Kidney (tissue), 14 donors: ENCODE measurements around the gene KANK4. TPM values are rescaled to one million over a fixed set of nuclear protein-coding genes. Genes with fewer than 3 reads are reported as not detected.

Source experiments
- DNase-seq, 5 donors: peaks; one replicate each; pipeline ENCODE4 v3.0.0-alpha.2; 2013 to 2020
- FAIRE-seq: peaks from 2 replicates; lab custom pipeline; 2012; peaks lifted over from hg19 to GRCh38; lab: Jason Lieb, UNC
- H3K27ac ChIP-seq, 2 donors: one replicate each; pipeline ENCODE4 v1.7.0; 2013; ENCODE audit warnings: low read depth in 2 of 2, low read length in 2 of 2, inconsistent platforms in 1 of 2
- H3K27me3 ChIP-seq: one replicate; pipeline ENCODE4 v1.7.1; 2013; ENCODE audit warnings: low read length, inconsistent platforms; ENCODE audit not compliant: control insufficient read depth, insufficient read depth
- H3K36me3 ChIP-seq, 3 donors: one replicate each; pipeline versions ENCODE4 v1.7.0 to v1.7.1; 2013; ENCODE audit warnings: low read length in 3 of 3, control low read depth in 1 of 3, inconsistent platforms in 1 of 3; ENCODE audit not compliant: insufficient read depth in 3 of 3, control insufficient read depth in 2 of 3
- H3K4me1 ChIP-seq, 3 donors: one replicate each; pipeline versions ENCODE4 v1.7.0 to v1.7.1; 2013; ENCODE audit warnings: low read length in 3 of 3, inconsistent platforms in 1 of 3, low read depth in 1 of 3; ENCODE audit not compliant: control insufficient read depth in 2 of 3, insufficient read depth in 2 of 3
- H3K4me3 ChIP-seq, 3 donors: one replicate each; pipeline versions ENCODE4 v1.7.0 to v1.8.1; 2013; ENCODE audit warnings: low read length in 3 of 3, control low read depth in 1 of 3, inconsistent platforms in 1 of 3
- H3K9ac ChIP-seq, 3 donors: one replicate each; pipeline versions ENCODE4 v1.7.0 to v1.7.1; 2013; ENCODE audit warnings: low read length in 3 of 3, control low read depth in 1 of 3, inconsistent platforms in 1 of 3
- H3K9me3 ChIP-seq, 3 donors: one replicate each; pipeline versions ENCODE4 v1.7.0 to v1.7.1; 2013; ENCODE audit warnings: low read length in 3 of 3, control low read depth in 1 of 3, inconsistent platforms in 1 of 3; ENCODE audit not compliant: control insufficient read depth in 2 of 3, insufficient read depth in 1 of 3
- intact Hi-C: fragments of 100-400 bp; cut with DNase I; formaldehyde crosslinking; loops from one replicate; pipeline ENCODE4 v1.11.1; 2022
- polyA plus RNA-seq: library from polyadenylated mRNA; stranded (reverse); fragments of 350-450 nt; fragmentation: Illumina TruSeq; extraction: RNeasy Lipid Tissue Mini Kit (QIAGEN cat#74804); gene quantifications from one replicate; pipeline ENCODE4 v1.2.3, GENCODE V29; 2014; ENCODE audit warnings: low read depth, low replicate concordance; ENCODE audit not compliant: insufficient read depth
- total RNA-seq: library from RNA; stranded (reverse); fragmentation: NEBNext Ultra II Directional; extraction: Animal tissue kit (Norgen Biotek cat#: 25700); gene quantifications from one replicate; pipeline ENCODE4 v1.2.1, GENCODE V29; 2021
- TF ChIP-seq, protein P1 (sequence below): IDR thresholded peaks from 3 replicates; pipeline ENCODE4 v1.5.1; 2012; ENCODE audit warnings: mild to moderate bottlenecking, moderate library complexity, borderline replicate concordance; ENCODE audit not compliant: insufficient read depth; ENCODE audit errors: extremely low read depth
- donor health status: control.
- donor health status: control.
- donor health status: control.
- donor health status: control.
- donor health status: control.
- donor health status: DM: yes; HTN: yes; CAD: no.
- donor health status: Normal renal cell carcinoma (clear cell type).

The KANK4 gene
- total and polyA plus RNA-seq, 2 donors from 2014 or later = 0.28 to 0.50 TPM

DNA sequence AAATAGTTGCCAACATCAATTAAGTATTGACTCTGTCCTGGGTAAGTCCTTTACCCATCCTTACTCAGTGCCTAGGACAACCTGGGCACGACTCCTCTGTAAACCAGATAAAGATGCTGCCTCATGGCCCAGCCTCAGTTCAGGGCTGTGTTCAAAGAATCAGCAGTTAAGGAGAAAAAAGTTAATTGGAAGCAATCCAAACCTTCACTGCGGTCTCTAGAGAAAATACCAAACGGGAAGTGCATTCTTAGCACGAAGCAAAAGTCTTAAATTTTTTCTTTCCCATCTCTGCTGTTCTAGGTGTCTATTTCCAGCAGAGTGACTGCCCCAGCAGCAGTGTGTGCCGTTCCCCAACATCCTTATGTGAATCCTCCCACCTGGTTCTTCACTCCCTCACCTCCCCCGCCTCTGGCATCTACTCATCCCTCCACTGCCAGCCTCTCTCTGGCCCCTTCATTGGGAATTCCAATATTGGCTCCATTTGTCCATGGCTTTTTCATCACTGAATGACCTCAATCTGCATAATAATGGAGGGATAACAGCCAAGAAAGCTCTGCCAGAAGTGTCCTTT is 23.2 kb downstream of the KANK4 start:
- TF ChIP-seq, protein P1, sequence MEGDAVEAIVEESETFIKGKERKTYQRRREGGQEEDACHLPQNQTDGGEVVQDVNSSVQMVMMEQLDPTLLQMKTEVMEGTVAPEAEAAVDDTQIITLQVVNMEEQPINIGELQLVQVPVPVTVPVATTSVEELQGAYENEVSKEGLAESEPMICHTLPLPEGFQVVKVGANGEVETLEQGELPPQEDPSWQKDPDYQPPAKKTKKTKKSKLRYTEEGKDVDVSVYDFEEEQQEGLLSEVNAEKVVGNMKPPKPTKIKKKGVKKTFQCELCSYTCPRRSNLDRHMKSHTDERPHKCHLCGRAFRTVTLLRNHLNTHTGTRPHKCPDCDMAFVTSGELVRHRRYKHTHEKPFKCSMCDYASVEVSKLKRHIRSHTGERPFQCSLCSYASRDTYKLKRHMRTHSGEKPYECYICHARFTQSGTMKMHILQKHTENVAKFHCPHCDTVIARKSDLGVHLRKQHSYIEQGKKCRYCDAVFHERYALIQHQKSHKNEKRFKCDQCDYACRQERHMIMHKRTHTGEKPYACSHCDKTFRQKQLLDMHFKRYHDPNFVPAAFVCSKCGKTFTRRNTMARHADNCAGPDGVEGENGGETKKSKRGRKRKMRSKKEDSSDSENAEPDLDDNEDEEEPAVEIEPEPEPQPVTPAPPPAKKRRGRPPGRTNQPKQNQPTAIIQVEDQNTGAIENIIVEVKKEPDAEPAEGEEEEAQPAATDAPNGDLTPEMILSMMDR = no peak
- H3K27ac ChIP-seq = peak overlapping the region in 1 of 2 donors; percentile 32
- no peak for FAIRE-seq

DNA sequence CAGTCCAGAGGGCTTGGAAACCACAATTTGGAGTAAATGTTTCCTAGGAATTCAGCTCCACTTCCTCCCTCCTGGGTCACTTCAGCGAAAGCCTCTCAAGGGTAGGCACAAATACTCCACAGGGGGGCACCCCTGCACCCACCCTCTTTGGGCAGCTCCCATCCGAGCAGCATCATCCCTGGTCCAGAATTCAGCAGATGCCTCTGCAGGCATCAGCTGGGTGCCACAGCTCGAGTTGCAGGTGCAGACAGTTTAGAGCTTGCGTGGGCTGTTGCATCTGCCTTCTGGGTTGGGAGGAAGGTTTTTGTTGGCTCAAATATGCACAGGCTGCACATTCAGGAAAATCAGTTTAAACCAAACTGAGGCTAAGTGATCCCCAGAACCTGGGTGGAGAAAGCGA is 25.0 kb downstream of the KANK4 start:
- no peak for FAIRE-seq

More for the DNA sequence above, 23.2 kb downstream of the KANK4 start:
- H3K27me3 ChIP-seq = no peaks in the 10 kb centered on the region
- intact Hi-C loops = no loop called here
- H3K9ac ChIP-seq = no peak overlapping the region
- peak in 2 of 5 donors; percentile 66 to 81 for DNase-seq
- peak overlapping the region in 1 of 3 donors; percentile 3 for H3K4me3 ChIP-seq
- peaks cover 0 to 3% (median 0%) of the 10 kb centered on the region in 3 donors for H3K4me1 ChIP-seq
- H3K36me3 ChIP-seq = no peaks in the 10 kb centered on the region
- no peaks in the 10 kb centered on the region for H3K9me3 ChIP-seq

DNA sequence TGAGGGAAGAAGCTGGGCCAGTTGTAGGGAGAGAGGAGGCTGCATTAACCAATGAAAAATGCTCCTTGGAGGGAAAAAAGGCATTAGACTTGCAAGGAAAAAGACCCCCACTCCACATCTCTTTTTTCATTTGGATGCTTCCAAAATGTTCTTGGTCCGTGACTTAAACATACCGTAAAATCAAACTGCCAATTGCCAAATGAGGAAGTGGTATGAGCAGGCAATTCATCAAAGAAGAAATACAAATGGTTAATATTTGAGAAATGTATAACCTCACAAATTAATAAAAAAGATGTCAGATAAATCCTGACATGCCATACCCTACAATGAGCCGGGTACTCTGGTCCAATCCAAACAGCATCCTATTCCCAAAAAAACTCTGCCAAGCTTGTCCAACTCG is 30.6 kb downstream of the KANK4 start:
- no peak for FAIRE-seq
- H3K27ac ChIP-seq = no peak overlapping the region
- no peaks in the 10 kb centered on the region for H3K36me3 ChIP-seq
- H3K9ac ChIP-seq = no peak overlapping the region
- peaks cover 0 to 11% (median 6%) of the 10 kb centered on the region in 3 donors for H3K4me1 ChIP-seq
- DNase-seq = no peak
- intact Hi-C loops = no loop called here
- H3K27me3 ChIP-seq = no peaks in the 10 kb centered on the region
- H3K9me3 ChIP-seq = no peaks in the 10 kb centered on the region
- TF ChIP-seq, protein P1 = no peak
- H3K4me3 ChIP-seq = no peak overlapping the region

More for the DNA sequence above, 25.0 kb downstream of the KANK4 start:
- DNase-seq = no peak
- Histone ChIP-seq H3K27me3 (no peaks in the 10 kb centered on the region), H3K36me3 (no peaks in the 10 kb centered on the region), H3K4me3 (no peak overlapping the region), H3K9ac (no peak overlapping the region), H3K27ac (no peak overlapping the region), H3K9me3 (no peaks in the 10 kb centered on the region), H3K4me1 (no peaks in the 10 kb centered on the region)
- intact Hi-C loops = no loop called here
- TF ChIP-seq, protein P1 = no peak

DNA sequence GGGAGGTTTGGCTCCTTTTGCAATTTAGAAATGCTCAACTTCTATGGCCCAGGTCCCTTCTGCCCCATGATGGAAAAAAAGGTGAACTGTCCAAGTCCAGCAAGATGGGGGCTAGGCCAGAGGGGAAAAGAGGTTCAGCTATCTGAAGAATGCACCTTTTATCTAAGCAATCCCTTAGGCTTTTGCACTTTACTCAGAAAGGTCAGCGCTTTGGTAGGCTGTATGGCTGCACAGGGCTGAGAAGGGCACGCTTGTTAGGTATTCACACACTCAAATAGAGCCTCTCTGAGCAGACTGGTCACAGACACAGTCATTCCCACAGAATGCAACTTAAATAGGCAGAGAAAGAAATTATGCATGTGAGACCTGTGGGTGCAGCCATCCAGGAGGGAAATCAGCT is 31.0 kb downstream of the KANK4 start:
- Histone ChIP-seq H3K36me3 (no peaks in the 10 kb centered on the region), H3K4me1 (peaks cover 0 to 11% (median 6%) of the 10 kb centered on the region in 3 donors), H3K27me3 (no peaks in the 10 kb centered on the region), H3K9ac (no peak overlapping the region), H3K4me3 (no peak overlapping the region), H3K9me3 (no peaks in the 10 kb centered on the region), H3K27ac (no peak overlapping the region)
- FAIRE-seq = no peak
- TF ChIP-seq, protein P1 = no peak
- intact Hi-C loops = no loop called here
- DNase-seq = no peak
